Peyer's patch (tissue), 4 donors: Measurements from ENCODE around the gene MAN1B1.

Experiments
- POLR2A ChIP-seq, 2 donors: fragments of 450-650 bp; IDR thresholded peaks; one replicate each; pipeline ENCODE4 v1.5.1; 2017; ENCODE audit warnings: antibody characterized with exemption in 2 of 2, mild to moderate bottlenecking in 2 of 2, moderate library complexity in 2 of 2
- TF ChIP-seq, protein P1 (sequence below), 6 experiments: fragments of 450-650 bp in 4 of 6; fragments of 200-600 bp in 2 of 6; sonication (generic) in 1 of 6; IDR thresholded peaks; one replicate each; pipeline ENCODE4 v1.5.1; 2017 to 2019; ENCODE audit warnings: antibody characterized with exemption in 6 of 6, mild to moderate bottlenecking in 3 of 6, moderate library complexity in 1 of 6

DNA sequence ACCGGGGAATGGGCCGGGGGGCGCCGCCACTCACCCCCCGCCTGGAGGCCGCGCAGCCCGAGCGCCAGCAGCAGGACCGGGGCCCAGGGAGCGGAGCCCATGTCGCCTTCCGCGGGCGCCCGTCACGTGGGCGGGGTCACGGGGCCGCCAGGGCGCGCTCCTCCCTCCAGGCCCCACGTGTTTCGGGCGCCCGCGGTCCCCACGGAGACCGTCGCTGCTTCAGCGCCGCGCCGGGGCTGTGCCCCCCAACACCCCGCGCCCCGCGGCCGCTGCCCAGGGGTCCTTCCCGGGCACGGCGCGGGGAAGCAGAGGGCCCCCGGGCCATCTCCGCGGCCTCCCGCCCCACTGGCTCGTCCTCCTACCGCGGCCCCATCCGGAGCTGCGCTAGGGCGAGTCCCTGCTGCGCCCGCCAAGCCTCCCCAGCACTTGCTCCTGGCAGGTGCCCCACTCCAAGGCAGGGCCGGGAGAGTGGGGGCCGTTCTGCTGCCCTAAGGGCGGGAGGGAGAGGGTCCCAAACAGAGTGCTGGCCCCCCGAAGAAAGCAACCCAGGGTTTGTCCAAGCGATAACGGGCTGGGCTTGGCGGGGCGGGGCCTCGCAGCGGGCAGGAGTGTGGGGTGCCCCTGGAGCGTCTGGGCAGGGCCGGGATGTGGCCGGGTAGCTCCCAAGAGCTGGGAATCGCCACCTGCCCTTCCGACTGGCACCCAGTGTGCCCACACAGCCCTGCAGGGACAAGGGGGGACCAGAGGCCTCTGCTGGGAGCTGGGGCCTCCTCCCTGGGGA is 28.0 kb downstream of the MAN1B1 start, which contains the start of gene DPP7:
- TF ChIP-seq, protein P1, sequence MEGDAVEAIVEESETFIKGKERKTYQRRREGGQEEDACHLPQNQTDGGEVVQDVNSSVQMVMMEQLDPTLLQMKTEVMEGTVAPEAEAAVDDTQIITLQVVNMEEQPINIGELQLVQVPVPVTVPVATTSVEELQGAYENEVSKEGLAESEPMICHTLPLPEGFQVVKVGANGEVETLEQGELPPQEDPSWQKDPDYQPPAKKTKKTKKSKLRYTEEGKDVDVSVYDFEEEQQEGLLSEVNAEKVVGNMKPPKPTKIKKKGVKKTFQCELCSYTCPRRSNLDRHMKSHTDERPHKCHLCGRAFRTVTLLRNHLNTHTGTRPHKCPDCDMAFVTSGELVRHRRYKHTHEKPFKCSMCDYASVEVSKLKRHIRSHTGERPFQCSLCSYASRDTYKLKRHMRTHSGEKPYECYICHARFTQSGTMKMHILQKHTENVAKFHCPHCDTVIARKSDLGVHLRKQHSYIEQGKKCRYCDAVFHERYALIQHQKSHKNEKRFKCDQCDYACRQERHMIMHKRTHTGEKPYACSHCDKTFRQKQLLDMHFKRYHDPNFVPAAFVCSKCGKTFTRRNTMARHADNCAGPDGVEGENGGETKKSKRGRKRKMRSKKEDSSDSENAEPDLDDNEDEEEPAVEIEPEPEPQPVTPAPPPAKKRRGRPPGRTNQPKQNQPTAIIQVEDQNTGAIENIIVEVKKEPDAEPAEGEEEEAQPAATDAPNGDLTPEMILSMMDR (IDR thresholded peaks at IDR 0.05): peak in 1 of 6 experiments; percentile 2
- TF ChIP-seq POLR2A (IDR thresholded peaks at IDR 0.05): peak in 1 of 2 donors; percentile 14
